Stimulated activated CD4-positive, alpha-beta T cell treated with anti-CD3 and anti-CD28 coated beads, Interleukin-1b, Interleukin-23, amount 100 ng/mL, for 48 hours (primary cell): ENCODE data around the gene MEMO1.
"Not testable (repeated sequence)": the region's sequence is repeated elsewhere in the genome, so short reads cannot be mapped to it uniquely, and the experiment has no call there.

Experiments
- DNase-seq: peaks from one replicate; pipeline ENCODE4 v3.0.0-alpha.2; 2020

MEMO1 gene

DNA sequence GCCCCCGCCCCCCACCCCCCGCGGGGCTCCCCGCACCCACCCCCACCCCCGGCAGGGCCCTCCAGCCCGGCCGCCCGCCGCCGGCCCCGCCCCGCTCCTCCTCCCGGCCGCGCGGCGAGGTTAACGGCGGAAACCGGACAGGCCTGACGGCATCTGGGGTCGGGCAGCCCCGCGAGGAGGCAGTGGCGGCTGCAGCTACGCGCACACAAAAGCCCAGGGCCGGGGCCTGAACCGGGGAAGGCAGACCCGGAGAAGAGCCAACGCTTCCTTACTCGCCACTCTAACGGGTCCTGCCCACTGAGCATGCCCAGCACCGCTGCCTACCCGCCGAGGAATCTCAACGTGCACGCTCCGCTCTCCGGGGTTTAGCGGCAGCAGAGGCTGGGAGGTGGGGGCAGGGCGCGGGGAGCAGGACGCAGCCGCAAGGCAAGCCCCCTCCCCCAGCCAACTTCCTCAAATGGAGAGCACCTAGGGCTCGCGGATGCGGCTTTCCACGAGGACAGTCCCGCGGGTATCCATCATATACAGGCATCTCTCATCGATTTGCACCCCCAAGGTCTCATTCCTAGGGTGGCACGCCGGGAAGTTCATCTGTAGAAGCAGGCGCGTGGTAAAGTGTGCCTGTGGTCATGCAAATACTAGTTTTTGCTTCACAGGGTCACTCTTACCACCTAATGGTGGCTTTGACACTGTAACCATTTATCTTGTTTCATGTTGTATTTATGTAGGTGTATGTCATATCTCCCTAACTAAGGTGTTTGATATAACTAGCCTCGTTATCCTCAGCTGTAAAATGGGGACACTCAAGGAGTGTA lies at the start of gene MEMO1:
Gene MEMO1, minus strand, starts transcription at position 339 of the 815 bp plus-strand sequence. CDS start 761 bp downstream, outside the sequence.
- DNase-seq: peak; percentile 94

GRCh38 chr2:32060266-32060665 lies 49.5 kb upstream of the MEMO1 start:
- DNase-seq: no peak

DNA sequence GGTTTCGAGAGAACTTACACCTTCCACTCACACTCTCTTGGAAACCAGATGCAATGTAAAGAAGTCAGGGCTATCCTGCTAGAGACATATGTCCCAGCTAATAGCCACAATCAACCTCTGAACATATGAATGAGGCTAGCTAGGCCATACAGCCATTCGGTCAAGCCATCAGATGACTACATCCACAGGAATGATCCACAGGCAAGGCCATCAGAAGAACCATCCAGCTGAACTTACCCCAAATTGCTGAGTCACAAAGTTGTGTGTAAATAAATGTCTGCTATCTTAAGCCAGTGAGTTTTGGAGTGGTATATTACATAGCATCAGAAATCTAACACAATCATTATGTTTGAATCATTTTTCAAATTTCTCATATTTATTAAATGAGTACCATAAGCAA lies 47.3 kb upstream of the MEMO1 start:
- DNase-seq: no peak

DNA sequence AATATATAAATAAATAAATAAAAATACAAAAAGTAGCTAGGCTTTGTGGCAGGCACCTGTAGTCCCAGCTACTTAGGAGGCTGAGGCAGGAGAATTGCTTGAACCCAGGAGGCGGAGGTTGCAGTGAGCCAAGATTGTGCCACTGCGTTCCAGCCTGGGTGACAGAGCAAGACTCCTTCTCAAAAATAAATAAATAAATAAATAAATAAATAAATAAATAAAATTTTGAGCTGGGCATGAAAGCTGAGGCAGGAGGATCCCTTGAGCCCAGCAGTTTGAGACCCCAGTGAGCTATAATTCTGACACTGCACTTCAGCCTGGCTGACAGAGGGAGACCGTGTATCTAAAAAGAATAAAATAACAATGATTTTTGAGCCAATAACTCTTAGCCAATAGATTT lies 43.8 kb upstream of the MEMO1 start:
- not testable (repeated sequence) for DNase-seq

DNA sequence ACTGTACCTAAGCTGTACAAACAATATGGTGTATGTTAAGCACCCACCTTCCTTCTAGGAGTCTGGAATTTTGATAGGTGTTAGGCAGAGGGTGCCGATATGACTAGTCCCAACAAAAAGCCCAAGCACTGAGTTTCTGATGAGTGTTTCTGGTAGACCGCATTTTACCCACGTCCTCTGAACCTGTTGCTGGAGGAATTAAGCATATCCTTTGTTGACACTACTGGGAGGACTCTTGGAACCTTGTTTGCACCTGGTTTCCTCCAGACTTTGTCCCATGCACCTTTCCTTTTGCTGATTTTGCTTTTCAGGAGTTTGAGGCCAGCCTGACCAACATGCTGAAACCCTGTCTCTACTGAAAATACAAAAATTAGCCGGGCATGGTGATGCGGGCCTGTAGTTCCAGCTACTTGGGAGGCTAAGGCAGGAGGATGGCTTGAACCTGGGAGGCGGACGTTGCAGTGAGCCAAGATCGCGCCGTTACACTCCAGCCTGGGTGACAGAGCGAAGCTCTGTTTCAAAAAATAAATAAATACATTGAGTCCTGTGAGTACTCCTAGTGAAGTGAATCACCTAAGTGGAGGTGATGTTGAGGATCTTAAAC lies 41.1 kb upstream of the MEMO1 start:
- no peak for DNase-seq

GRCh38 chr2:32043561-32043960 lies 32.8 kb upstream of the MEMO1 start:
- DNase-seq: no peak

GRCh38 chr2:32039447-32040219 lies 28.8 kb upstream of the MEMO1 start, which contains the start of gene DPY30:
TSS of gene DPY30 (minus strand) at chr2:32039805. CDS start at chr2:32039456, 349 bp downstream.
- DNase-seq: peak; percentile 90

- not testable (repeated sequence) for DNase-seq
Observed at GRCh38 chr2:32034198-32034887, 23.5 kb upstream of the MEMO1 start.

DNA sequence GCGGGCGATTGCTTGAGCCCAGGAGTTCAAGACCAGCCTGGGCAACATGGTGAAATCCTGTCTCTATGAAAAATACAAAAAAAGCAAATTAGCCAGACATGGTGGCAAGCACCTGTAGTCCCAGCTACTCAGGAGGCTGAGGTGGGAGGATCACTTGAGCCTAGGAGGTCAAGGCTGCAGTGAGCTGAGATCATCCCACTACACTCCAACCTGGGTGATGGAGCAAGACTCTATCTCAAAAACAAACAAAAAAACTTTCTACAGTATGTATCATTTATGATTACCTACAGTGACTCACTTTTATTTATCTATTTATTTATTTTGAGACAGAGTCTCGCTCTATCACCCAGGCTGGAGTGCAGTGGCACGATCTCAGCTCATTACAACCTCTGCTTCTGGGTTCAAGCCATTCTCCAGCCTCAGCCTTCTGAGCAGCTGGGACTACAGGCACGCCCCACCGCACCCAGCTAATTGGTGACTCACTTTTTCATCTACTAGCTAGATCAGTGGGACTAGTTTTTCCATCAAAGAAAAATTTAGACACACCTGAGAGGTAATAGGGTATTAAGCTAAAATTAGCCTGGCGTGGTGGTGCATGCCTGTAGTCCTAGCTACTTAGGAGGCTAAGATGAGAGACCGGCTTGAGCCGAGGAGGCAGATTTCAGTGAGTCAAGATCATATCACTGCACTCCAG lies 8.1 kb upstream of the MEMO1 start:
- not testable (repeated sequence) for DNase-seq

GRCh38 chr2:32012872-32013271 lies 2.1 kb upstream of the MEMO1 start:
- DNase-seq: no peak

DNA sequence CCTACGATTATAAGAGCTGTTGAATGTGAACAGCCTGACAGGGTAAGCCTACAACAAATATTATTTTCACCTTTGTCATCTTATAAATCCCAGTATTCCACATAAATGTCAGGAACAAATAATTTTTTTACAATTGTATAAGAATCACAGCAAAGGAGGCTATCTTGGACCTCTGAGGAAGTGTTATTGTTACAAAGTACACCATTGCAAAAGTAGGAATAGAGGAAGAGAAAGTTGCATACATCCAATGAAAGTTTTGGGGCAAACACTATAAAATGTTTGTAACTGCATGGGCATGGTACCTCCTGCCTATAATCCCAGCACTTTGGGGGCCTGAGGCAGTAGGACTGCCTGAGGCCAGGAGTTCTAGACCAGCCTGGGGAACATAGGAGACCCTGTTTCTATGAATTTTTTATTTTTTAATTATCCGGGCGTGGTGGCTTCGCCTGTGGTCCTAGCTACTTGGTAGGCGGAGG lies 715 bp upstream of the MEMO1 start:
- no peak for DNase-seq

DNA sequence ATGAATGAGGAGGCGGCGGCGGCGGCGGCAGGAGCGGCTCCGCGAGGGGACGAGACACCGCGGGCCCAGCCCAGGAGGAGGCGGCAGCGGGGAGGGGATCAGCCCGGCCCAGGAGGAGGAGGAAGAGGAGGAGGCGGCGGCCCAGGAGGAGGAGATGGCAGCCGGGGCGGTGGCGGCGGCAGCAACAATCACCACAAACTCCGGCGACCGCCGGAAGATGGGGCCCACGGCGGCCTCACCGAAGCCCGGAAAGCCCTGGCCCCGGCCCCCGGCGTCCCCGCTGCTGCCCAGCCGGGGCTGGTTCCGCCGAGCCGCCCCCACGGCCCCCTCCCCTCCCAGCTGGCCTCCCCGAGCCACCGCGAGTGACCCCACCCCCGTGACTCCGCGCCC lies 533 bp downstream of the MEMO1 start:
- DNase-seq: peak; percentile 62

- peak; percentile 28 for DNase-seq
Observed at GRCh38 chr2:32009516-32010256, 1.1 kb downstream of the MEMO1 start.

DNA sequence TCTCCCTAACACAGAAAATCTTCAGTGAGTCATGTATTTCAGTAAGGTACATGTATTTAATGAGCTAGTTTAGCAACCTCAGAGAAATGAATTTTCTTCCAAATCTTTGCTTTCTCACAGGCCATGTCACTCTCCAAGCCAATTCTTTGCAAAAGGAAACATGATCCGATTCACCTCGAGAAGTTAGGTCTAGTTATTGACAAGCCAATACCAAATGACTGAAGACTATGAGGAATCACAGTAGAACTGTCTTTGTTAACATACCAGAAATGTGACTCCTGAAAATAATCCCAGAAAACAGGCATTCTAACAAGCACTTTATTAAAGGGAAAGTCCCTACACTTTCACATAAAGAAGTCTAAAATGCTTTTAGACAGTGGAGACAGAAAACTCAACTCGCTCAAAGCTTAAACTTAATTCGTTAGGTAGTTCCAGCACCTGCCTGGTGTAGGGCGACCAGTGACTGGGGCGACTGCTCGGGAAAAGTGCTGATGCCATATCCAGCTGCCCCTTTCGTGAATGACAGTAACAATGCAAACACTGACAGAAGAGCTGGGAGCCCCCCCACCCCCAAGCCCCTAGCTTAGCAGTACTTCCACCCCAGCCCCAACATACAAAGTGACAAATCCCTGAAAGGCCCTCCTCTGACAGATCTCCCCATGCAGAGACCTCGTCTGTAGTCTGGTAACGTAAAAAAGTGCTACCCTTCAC lies 1.8 kb downstream of the MEMO1 start:
- DNase-seq: peak; percentile 19

DNA sequence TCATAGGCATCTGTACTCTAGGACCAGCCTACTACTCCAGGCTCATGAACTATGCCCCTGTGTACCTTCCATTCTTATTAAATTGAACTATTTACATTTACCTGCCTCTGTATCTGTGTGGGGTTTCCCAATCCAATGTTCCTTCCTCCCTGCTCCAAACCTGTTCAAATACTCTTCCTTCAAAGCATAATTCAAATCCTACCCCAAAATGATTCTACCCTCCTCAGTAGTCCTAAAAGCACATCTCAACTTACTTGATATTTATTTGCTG lies 3.8 kb downstream of the MEMO1 start:
- DNase-seq: no peak

DNA sequence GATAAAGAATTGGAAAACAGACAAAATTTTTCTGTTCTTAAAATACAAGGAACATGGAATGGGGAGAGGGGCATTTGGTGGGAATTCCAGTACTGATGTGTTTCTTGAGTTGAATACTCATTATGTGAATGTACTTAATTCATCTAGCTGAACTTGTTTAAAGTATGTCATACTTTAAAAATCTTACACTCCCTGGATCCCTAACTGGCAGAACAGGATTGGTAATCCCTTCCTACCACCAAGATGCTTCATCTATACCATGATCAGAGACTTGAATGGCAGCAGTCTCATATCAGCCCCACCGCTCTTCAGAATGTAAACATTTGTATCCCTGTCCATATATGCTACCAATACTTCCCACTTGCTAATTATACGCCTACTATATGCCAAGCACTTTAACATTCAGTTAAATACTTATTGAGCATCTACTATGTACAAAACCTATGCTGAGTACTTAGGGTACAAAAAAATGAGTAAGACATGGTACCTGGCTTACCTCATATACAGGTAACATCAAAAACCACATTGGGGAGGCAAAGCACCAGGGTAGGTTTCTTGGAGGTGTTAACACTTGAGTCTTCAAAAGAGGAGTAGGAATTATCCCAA lies 5.3 kb downstream of the MEMO1 start:
- DNase-seq: no peak

- no peak for DNase-seq
Observed at GRCh38 chr2:32003791-32004190, 7.0 kb downstream of the MEMO1 start.

GRCh38 chr2:32002406-32002805 lies 8.4 kb downstream of the MEMO1 start:
- DNase-seq: no peak

- DNase-seq: no peak
Observed at GRCh38 chr2:31999438-31999837, 11.4 kb downstream of the MEMO1 start.

GRCh38 chr2:31998731-31999383 lies 12.0 kb downstream of the MEMO1 start:
- DNase-seq: no peak
